ENCODE measurements around the gene C7orf57.

DNA sequence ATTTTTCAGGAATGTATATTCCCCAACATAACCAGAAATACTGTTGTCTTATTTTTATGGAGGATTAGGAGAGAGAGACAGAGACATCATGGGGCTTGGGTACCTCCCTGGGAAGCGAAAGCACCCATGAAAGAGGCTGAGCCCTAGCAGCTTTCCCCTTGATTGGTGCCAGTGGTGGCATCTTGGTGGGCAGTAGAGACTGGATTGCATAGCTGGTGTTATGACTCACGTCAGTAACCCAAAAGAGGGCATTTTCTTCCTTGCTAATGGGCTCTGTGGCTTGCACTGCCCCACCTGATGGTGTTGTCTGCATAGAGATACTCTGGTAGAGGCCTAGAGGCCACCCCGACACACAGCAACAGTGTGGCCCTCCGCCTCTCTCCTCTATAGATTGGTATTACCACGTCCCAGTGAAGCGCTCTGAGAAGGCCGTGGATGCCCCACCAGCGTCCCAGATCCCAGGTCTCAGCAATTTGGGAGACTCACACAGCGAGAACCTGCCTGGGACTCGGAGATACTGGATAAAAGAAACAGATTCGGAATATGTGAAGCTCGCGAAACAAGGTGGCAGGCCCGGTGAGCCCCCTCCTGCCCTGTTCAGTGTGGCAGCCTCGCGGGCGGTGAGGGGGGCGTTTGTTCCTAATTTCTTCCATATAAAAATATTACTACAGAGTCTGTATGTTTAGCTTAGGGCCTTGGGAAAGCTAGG is 5.8 kb downstream of the C7orf57 start:
- TF ChIP-seq SP1 (IDR thresholded peaks at IDR 0.05; ENCODE audit: low read depth) (no peak), EZH2 (IDR thresholded peaks at IDR 0.05) (no peak)
- TF ChIP-seq, protein P1, sequence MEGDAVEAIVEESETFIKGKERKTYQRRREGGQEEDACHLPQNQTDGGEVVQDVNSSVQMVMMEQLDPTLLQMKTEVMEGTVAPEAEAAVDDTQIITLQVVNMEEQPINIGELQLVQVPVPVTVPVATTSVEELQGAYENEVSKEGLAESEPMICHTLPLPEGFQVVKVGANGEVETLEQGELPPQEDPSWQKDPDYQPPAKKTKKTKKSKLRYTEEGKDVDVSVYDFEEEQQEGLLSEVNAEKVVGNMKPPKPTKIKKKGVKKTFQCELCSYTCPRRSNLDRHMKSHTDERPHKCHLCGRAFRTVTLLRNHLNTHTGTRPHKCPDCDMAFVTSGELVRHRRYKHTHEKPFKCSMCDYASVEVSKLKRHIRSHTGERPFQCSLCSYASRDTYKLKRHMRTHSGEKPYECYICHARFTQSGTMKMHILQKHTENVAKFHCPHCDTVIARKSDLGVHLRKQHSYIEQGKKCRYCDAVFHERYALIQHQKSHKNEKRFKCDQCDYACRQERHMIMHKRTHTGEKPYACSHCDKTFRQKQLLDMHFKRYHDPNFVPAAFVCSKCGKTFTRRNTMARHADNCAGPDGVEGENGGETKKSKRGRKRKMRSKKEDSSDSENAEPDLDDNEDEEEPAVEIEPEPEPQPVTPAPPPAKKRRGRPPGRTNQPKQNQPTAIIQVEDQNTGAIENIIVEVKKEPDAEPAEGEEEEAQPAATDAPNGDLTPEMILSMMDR (IDR thresholded peaks at IDR 0.05 in 2 of 3, conservative IDR thresholded peaks at IDR 0.05 in 1 of 3; ENCODE audit: borderline replicate concordance in 1 of 3, insufficient read depth in 1 of 3, low read depth in 2 of 3, low read length in 2 of 3) = no peak
- TF ChIP-seq, protein P2, sequence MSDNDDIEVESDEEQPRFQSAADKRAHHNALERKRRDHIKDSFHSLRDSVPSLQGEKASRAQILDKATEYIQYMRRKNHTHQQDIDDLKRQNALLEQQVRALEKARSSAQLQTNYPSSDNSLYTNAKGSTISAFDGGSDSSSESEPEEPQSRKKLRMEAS (IDR thresholded peaks at IDR 0.05) = no peak

Data from HCT116 (cell line).